BLaER1 treated with 17β-estradiol and CSF1 and Interleukin-3, amounts not matched to agents 10 nM and 100 nM (cell line): ENCODE data around the gene MAML2.

ENCODE experiments used
- H3K27ac ChIP-seq, 11 experiments: shearing (Covaris generic); formaldehyde crosslinking; 2 replicates each; pipeline ENCODE4 v1.8.1; 2022
- H3K27me3 ChIP-seq, 11 experiments: shearing (Covaris generic); formaldehyde crosslinking; 2 replicates each; pipeline ENCODE4 v1.8.1; 2022
- H3K36me3 ChIP-seq, 11 experiments: shearing (Covaris generic); formaldehyde crosslinking; 2 replicates each; pipeline ENCODE4 v1.8.1; 2022
- H3K4me1 ChIP-seq, 10 experiments: shearing (Covaris generic); formaldehyde crosslinking; 2 replicates each; pipeline ENCODE4 v1.8.1; 2022
- H3K4me2 ChIP-seq, 11 experiments: shearing (Covaris generic); formaldehyde crosslinking; 2 replicates each; pipeline ENCODE4 v1.8.1; 2022
- H3K4me3 ChIP-seq, 10 experiments: shearing (Covaris generic); formaldehyde crosslinking; 2 replicates each; pipeline ENCODE4 v1.8.1; 2022
- H3K9ac ChIP-seq, 11 experiments: shearing (Covaris generic); formaldehyde crosslinking; 2 replicates each; pipeline ENCODE4 v1.8.1; 2022
- H3K9me3 ChIP-seq, 11 experiments: shearing (Covaris generic); formaldehyde crosslinking; replicated peaks in 1 of 11; 2 replicates each; pipeline ENCODE4 v1.8.1; 2022
- H4K20me1 ChIP-seq, 11 experiments: shearing (Covaris generic); formaldehyde crosslinking; 2 replicates each; pipeline ENCODE4 v1.8.1; 2022
- Cebpa-rat ChIP-seq, 11 experiments: shearing (Covaris generic); IDR thresholded peaks; 2 replicates each; pipeline ENCODE4 v1.8.1; 2022

MAML2 gene

GRCh38 chr11:96002339-96002738 is 340.7 kb downstream of the MAML2 start:
- no peak overlapping the region for H3K27ac ChIP-seq
- H3K4me1 ChIP-seq: peaks cover 0 to 8% (median 2%) of the 10 kb centered on the region in 10 experiments; a peak in 3 of 20 replicates
- H3K4me3 ChIP-seq: no peak overlapping the region
- H4K20me1 ChIP-seq: peaks cover 0 to 84% (median 0%) of the 10 kb centered on the region in 11 experiments; a peak in 4 of 22 replicates
- 0 out of 22 replicates have a peak, but pooled peaks cover 0 to 4% (median 0%) of the 10 kb centered on the region in 11 experiments for H3K9me3 ChIP-seq
- no peaks in the 10 kb centered on the region for H3K27me3 ChIP-seq
- TF ChIP-seq Cebpa-rat (IDR thresholded peaks at IDR 0.05): no peak
- no peak overlapping the region for H3K9ac ChIP-seq
- H3K36me3 ChIP-seq: peaks cover 0 to 75% (median 0%) of the 10 kb centered on the region in 11 experiments; a peak in 5 of 22 replicates
- no peak overlapping the region for H3K4me2 ChIP-seq

GRCh38 chr11:96001037-96001436 is 342.0 kb downstream of the MAML2 start:
- no peak overlapping the region for H3K4me3 ChIP-seq
- H3K27ac ChIP-seq: no peak overlapping the region
- no peak overlapping the region for H3K4me2 ChIP-seq
- no peak overlapping the region for H3K9ac ChIP-seq
- H3K36me3 ChIP-seq: peaks cover 0 to 75% (median 0%) of the 10 kb centered on the region in 11 experiments; a peak in 5 of 22 replicates
- no peaks in the 10 kb centered on the region for H3K27me3 ChIP-seq
- H3K4me1 ChIP-seq: peaks cover 0 to 8% (median 2%) of the 10 kb centered on the region in 10 experiments; a peak in 3 of 20 replicates
- TF ChIP-seq Cebpa-rat (IDR thresholded peaks at IDR 0.05): no peak
- H4K20me1 ChIP-seq: peaks cover 0 to 84% (median 0%) of the 10 kb centered on the region in 11 experiments; a peak in 4 of 22 replicates
- H3K9me3 ChIP-seq: 0 out of 22 replicates have a peak, but pooled peaks cover 0 to 4% (median 0%) of the 10 kb centered on the region in 11 experiments

GRCh38 chr11:95999711-96000406 is 343.1 kb downstream of the MAML2 start:
- H3K27ac ChIP-seq: no peak overlapping the region

DNA sequence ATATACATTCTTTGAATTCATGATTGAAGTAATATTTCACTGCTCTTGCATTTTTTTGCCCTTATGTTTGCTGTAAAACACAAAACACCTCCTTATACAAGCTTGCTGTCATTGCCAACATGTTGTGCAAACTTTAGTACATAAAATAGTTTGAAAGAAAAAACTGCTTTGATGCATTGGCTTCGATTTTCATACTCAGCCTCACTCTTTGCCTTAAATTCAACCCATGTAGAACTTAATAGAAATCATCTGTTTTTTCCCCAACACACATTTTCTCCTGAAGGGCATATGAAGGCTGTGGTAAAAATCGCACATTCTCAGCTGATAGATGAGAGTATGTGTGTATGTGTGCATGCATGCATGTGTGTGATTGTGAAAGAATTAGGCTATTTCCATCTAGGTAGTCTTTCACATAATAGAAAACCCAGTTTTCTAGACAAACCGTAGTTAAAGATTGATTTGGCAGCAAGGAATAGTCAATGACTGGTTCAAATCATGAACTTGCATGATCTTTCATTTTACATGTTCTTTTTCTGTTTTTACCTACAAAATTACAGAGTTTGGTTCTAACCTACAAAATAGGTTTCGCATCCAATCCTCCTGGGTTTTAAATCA is 346.3 kb downstream of the MAML2 start:
- no peak for TF ChIP-seq Cebpa-rat (IDR thresholded peaks at IDR 0.05)
- Histone ChIP-seq H4K20me1 (peaks cover 0 to 98% (median 0%) of the 10 kb centered on the region in 11 experiments; a peak in 5 of 22 replicates), H3K4me2 (no peak overlapping the region), H3K36me3 (peaks cover 0 to 82% (median 0%) of the 10 kb centered on the region in 11 experiments; a peak in 6 of 22 replicates), H3K4me1 (peaks cover 0 to 8% (median 2%) of the 10 kb centered on the region in 10 experiments; a peak in 3 of 20 replicates), H3K9me3 (no peaks in the 10 kb centered on the region), H3K27ac (no peak overlapping the region), H3K27me3 (no peaks in the 10 kb centered on the region), H3K4me3 (no peak overlapping the region), H3K9ac (no peak overlapping the region)

More at GRCh38 chr11:95999711-96000406, 343.1 kb downstream of the MAML2 start:
- H3K36me3 ChIP-seq: peaks cover 0 to 75% (median 0%) of the 10 kb centered on the region in 11 experiments; a peak in 5 of 22 replicates
- no peak overlapping the region for H3K9ac ChIP-seq
- no peak overlapping the region for H3K4me3 ChIP-seq
- 0 out of 22 replicates have a peak, but pooled peaks cover 0 to 2% (median 0%) of the 10 kb centered on the region in 11 experiments for H3K9me3 ChIP-seq
- H3K4me1 ChIP-seq: peaks cover 0 to 8% (median 2%) of the 10 kb centered on the region in 10 experiments; a peak in 3 of 20 replicates
- peak overlapping the region in 5 of 11 experiments; percentile 1 to 39 (median 27); a peak in 4 of 22 replicates for H3K4me2 ChIP-seq
- no peak for TF ChIP-seq Cebpa-rat (IDR thresholded peaks at IDR 0.05)
- peaks cover 0 to 86% (median 0%) of the 10 kb centered on the region in 11 experiments; a peak in 4 of 22 replicates for H4K20me1 ChIP-seq
- H3K27me3 ChIP-seq: no peaks in the 10 kb centered on the region

DNA sequence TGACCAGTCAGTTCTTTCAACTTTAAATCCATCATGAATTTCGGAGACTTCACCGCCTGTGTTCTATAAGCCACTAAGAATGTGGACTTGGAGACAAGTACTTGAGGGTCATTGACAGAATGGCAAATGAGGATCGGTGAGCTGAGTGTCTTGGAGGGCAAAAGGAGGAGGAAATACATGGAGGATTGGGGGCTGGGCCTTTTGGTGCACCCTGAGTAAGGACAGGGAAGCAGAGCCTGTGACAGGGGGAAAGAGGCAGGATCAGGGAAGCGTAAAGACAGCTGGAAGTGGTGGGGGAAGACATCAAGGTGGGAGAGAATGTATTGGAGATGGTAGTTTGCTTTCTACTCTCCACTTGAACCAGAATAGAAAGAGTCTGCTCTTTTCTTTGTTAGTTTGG is 348.7 kb downstream of the MAML2 start:
- no peak for TF ChIP-seq Cebpa-rat (IDR thresholded peaks at IDR 0.05)
- Histone ChIP-seq H3K4me3 (no peak overlapping the region), H3K9me3 (no peaks in the 10 kb centered on the region), H3K27me3 (no peaks in the 10 kb centered on the region), H4K20me1 (peaks cover 0 to 87% (median 0%) of the 10 kb centered on the region in 11 experiments; a peak in 5 of 22 replicates), H3K36me3 (peaks cover 0 to 89% (median 0%) of the 10 kb centered on the region in 11 experiments; a peak in 6 of 22 replicates), H3K9ac (no peak overlapping the region), H3K27ac (no peak overlapping the region), H3K4me2 (no peak overlapping the region), H3K4me1 (no peaks in the 10 kb centered on the region)

DNA sequence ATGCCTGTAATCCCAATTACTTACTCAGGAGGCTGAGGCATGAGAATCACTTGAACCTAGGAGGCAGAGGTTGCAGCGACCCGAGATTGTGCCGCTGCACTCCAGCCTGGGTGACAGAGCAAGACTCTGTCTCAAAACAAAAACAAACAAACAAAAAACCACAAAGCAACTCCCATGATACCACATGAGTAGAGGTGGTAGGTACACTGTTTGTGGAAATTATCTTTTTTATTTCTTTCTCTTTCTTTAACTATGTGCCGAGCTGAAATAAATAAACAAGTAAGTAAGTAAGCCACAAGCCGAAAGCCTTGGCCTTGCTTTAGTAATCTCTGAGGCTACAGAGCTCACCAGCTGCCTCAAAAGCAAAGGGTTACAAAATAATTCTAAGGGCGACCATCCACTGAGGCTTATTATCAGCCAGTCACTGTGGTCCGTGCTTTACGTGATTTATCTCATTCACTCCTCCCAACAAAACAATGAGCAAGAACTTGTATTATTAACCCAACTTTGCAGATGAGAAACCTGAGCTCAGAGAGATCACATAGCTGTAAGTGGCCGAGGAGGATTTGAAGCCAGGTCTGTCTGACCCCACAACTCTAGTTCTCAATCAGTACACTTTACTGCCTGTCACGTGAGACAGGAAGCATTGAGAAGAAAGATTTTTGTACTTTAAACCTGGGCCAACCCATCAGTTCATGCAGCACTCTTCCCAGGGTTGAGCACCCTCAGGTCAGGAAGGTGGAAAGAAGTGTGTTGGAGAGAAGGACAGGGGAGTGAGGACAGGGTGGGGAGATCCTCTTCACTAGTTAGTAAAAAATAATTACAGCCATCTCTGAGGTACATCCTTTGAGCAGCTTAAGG is 349.3 kb downstream of the MAML2 start:
- H3K4me2 ChIP-seq: no peak overlapping the region
- H3K27ac ChIP-seq: no peak overlapping the region
- no peak overlapping the region for H3K4me3 ChIP-seq

GRCh38 chr11:95991545-95991944 is 351.4 kb downstream of the MAML2 start:
- H3K9me3 ChIP-seq: no peaks in the 10 kb centered on the region
- no peak overlapping the region for H3K4me2 ChIP-seq
- peaks cover 0 to 73% (median 0%) of the 10 kb centered on the region in 11 experiments; a peak in 5 of 22 replicates for H4K20me1 ChIP-seq
- no peaks in the 10 kb centered on the region for H3K27me3 ChIP-seq
- TF ChIP-seq Cebpa-rat (IDR thresholded peaks at IDR 0.05): no peak
- H3K9ac ChIP-seq: no peak overlapping the region
- no peak overlapping the region for H3K27ac ChIP-seq
- no peak overlapping the region for H3K4me3 ChIP-seq
- H3K4me1 ChIP-seq: no peaks in the 10 kb centered on the region
- H3K36me3 ChIP-seq: peaks cover 0 to 98% (median 0%) of the 10 kb centered on the region in 11 experiments; a peak in 6 of 22 replicates

More for the DNA sequence above, 349.3 kb downstream of the MAML2 start:
- no peak for TF ChIP-seq Cebpa-rat (IDR thresholded peaks at IDR 0.05)
- Histone ChIP-seq H3K27me3 (no peaks in the 10 kb centered on the region), H4K20me1 (peaks cover 0 to 88% (median 0%) of the 10 kb centered on the region in 11 experiments; a peak in 5 of 22 replicates), H3K4me1 (no peaks in the 10 kb centered on the region), H3K36me3 (peaks cover 0 to 93% (median 0%) of the 10 kb centered on the region in 11 experiments; a peak in 6 of 22 replicates), H3K9ac (no peak overlapping the region), H3K9me3 (no peaks in the 10 kb centered on the region)

GRCh38 chr11:95991101-95991500 is 351.9 kb downstream of the MAML2 start:
- Histone ChIP-seq H3K27me3 (no peaks in the 10 kb centered on the region), H3K4me1 (no peaks in the 10 kb centered on the region), H3K4me3 (no peak overlapping the region), H3K9me3 (no peaks in the 10 kb centered on the region), H4K20me1 (peaks cover 0 to 72% (median 0%) of the 10 kb centered on the region in 11 experiments; a peak in 5 of 22 replicates), H3K36me3 (peaks cover 0 to 98% (median 0%) of the 10 kb centered on the region in 11 experiments; a peak in 6 of 22 replicates), H3K4me2 (no peak overlapping the region), H3K27ac (no peak overlapping the region), H3K9ac (no peak overlapping the region)
- TF ChIP-seq Cebpa-rat (IDR thresholded peaks at IDR 0.05): no peak
